Prostate gland (tissue), 2 donors: ENCODE data around the gene SPI1. TPM values are rescaled to one million over a fixed set of nuclear protein-coding genes. Genes with fewer than 3 reads are reported as not detected.

ENCODE experiments used
- DNase-seq: peaks from one replicate; pipeline ENCODE4 v3.0.0-alpha.2; 2019; ENCODE audit warnings: low spot score
- H3K27ac ChIP-seq, 2 donors: fragments of 200-600 bp; sonication (generic); 2 replicates each; pipeline ENCODE4 v1.5.1; 2017 to 2019
- H3K27me3 ChIP-seq: fragments of 200-600 bp; sonication (generic); replicated peaks from 2 replicates; pipeline ENCODE4 v1.5.1; 2019; ENCODE audit not compliant: insufficient read depth
- H3K36me3 ChIP-seq, 2 donors: fragments of 200-600 bp; sonication (generic); 1 replicate in 1 of 2; 2 replicates in 1 of 2; pipeline versions ENCODE4 v1.5.1 to v1.8.1; 2017 to 2019
- H3K4me1 ChIP-seq: fragments of 200-600 bp; sonication (generic); replicated peaks from 2 replicates; pipeline ENCODE4 v1.5.1; 2019
- H3K4me3 ChIP-seq, 2 donors: fragments of 200-600 bp; sonication (generic); 2 replicates each; pipeline ENCODE4 v1.5.1; 2017 to 2019
- H3K9me3 ChIP-seq: fragments of 200-600 bp; sonication (generic); 2 replicates; pipeline ENCODE4 v1.5.1; 2017
- POLR2A ChIP-seq: fragments of 450-650 bp; IDR thresholded peaks from one replicate; pipeline ENCODE4 v1.6.1; 2016; ENCODE audit warnings: antibody characterized with exemption, mild to moderate bottlenecking
- POLR2AphosphoS5 ChIP-seq: sonication (generic); formaldehyde crosslinking; IDR thresholded peaks from one replicate; pipeline ENCODE4 v1.6.1; 2017; ENCODE audit warnings: antibody characterized with exemption
- WGBS: methylation state at CpG from one replicate; pipeline ENCODE4 v1.1.5; 2018; 5-methylcytosine and 5-hydroxymethylcytosine counted together
- intact Hi-C: fragments of 100-400 bp; cut with DNase I; formaldehyde crosslinking; loops from one replicate; pipeline ENCODE4 v1.14.2; 2022
- total RNA-seq, 2 donors: library from RNA; depleted of rRNA; stranded (reverse); fragments of >200 nt; gene quantifications; one replicate each; pipeline ENCODE4 v1.1.0, GENCODE V29; 2016
- TF ChIP-seq, protein P1 (sequence below), 4 experiments: fragments of 200-600 bp in 2 of 4; fragments of 450-650 bp in 2 of 4; sonication (generic) in 2 of 4; IDR thresholded peaks; 1 replicate in 3 of 4; 2 replicates in 1 of 4; pipeline ENCODE4 v1.5.1; 2016 to 2019; ENCODE audit warnings: antibody characterized with exemption in 4 of 4, mild to moderate bottlenecking in 2 of 4, moderate library complexity in 2 of 4

SPI1 gene
- total RNA-seq, 2 donors from 2014 or later = 6.8 to 13.4 TPM

DNA sequence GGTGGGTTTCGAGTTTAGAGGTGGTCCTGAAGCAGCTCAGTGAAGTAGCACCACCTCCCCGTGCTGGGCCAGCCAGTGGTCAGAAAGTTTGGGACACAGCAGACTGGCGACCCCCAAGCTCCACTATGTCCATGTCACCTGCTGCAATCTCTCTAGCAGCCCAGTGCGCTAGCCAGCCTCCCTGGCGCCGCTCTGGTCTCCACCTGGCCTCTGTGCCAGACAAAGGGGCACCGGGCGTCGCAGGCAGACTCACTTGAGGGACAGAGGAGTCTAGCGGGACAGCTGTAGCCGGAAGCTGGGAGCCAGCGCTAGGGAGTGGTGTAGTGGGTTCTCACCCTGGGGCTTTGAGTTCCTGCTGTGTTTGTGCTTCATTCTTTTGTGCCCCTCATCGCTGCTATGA lies 51.3 kb downstream of the SPI1 start:
- H3K36me3 ChIP-seq = peaks cover 9 to 23% of the 10 kb centered on the region in 2 donors
- 89% methylated on average over 13 of the region's 13 CpGs for WGBS
- H3K4me1 ChIP-seq = no peaks in the 10 kb centered on the region
- H3K4me3 ChIP-seq = no peak overlapping the region
- no peaks in the 10 kb centered on the region for H3K27me3 ChIP-seq
- intact Hi-C loops = no loop called here
- TF ChIP-seq POLR2AphosphoS5 (no peak), POLR2A (no peak)
- TF ChIP-seq, protein P1, sequence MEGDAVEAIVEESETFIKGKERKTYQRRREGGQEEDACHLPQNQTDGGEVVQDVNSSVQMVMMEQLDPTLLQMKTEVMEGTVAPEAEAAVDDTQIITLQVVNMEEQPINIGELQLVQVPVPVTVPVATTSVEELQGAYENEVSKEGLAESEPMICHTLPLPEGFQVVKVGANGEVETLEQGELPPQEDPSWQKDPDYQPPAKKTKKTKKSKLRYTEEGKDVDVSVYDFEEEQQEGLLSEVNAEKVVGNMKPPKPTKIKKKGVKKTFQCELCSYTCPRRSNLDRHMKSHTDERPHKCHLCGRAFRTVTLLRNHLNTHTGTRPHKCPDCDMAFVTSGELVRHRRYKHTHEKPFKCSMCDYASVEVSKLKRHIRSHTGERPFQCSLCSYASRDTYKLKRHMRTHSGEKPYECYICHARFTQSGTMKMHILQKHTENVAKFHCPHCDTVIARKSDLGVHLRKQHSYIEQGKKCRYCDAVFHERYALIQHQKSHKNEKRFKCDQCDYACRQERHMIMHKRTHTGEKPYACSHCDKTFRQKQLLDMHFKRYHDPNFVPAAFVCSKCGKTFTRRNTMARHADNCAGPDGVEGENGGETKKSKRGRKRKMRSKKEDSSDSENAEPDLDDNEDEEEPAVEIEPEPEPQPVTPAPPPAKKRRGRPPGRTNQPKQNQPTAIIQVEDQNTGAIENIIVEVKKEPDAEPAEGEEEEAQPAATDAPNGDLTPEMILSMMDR (IDR thresholded peaks at IDR 0.05) = no peak
- DNase-seq = no peak
- H3K27ac ChIP-seq = no peak overlapping the region
- no peaks in the 10 kb centered on the region for H3K9me3 ChIP-seq

DNA sequence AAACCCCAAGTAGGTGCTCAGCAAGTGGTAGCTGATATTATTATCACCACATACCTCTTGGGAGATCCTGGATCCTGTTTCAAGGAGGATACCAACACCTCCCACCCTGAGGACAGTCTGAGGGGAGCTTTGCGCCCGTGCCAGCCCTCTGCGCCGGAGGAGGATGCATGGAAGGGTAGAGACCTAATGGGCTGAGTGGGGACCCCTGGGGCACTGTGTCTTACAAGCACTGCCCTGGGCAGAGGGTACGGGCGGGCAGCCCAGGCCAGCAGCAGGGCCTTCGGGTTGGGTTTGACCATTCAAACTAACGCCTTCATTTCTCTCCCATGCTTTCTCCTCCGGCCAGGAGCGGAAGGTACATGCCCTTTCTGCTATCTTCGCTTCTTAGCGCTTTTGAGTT lies 52.1 kb downstream of the SPI1 start:
- Histone ChIP-seq H3K36me3 (peaks cover 9 to 23% of the 10 kb centered on the region in 2 donors), H3K27me3 (no peaks in the 10 kb centered on the region), H3K4me3 (no peak overlapping the region), H3K27ac (no peak overlapping the region), H3K4me1 (no peaks in the 10 kb centered on the region), H3K9me3 (no peaks in the 10 kb centered on the region)
- DNase-seq = no peak
- WGBS = 94% methylated on average over 12 of the region's 12 CpGs
- TF ChIP-seq POLR2A (no peak), POLR2AphosphoS5 (no peak)
- TF ChIP-seq, protein P1 (IDR thresholded peaks at IDR 0.05) = no peak
- intact Hi-C loops = no loop called here

DNA sequence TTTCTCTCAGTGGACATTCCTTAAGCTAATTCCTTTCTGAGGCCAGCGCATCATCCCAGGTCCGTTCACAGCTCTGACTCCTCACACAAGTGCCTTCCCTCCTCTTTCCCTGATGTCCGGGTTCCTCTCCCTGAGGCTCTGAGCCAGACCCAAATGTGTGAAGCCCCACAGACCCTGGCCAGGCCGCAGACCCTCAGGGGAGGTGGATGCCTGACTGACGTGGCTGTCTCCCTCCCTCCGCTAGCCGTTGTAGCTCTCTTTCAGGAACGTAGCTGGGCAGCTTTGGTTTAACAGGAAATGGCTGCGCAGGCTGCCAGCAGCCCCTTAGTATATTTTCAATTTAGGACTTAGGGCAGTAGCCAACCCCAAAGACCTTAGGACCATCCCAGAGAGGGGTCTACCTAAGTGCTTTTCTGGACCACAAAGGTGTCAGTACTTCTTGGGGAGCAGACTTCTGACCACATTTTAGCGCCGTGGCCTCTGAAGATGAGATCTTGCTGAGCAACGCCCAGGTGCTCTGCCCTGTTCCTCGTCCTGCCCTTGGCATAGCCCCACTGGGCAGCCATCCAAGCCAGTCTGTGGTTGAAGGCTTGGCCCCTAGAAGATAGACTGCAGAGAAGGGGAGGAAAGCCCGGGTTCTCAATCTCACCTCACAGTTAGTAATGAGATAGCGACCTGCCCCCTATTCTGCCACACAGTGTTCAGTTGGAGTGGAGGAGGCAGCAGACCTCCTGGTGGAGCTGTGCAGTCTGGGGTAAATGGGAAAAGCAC lies 52.9 kb downstream of the SPI1 start:
- WGBS = 62% methylated on average over 15 of the region's 15 CpGs
- Histone ChIP-seq H3K27ac (no peak overlapping the region), H3K4me3 (no peak overlapping the region), H3K36me3 (peaks cover 9 to 23% of the 10 kb centered on the region in 2 donors), H3K4me1 (no peaks in the 10 kb centered on the region), H3K9me3 (no peaks in the 10 kb centered on the region), H3K27me3 (no peaks in the 10 kb centered on the region)
- no peak for DNase-seq
- TF ChIP-seq POLR2A = no peak
- TF ChIP-seq, protein P1 (IDR thresholded peaks at IDR 0.05) = no peak
- no peak for TF ChIP-seq POLR2AphosphoS5
- intact Hi-C loops = no loop called here

DNA sequence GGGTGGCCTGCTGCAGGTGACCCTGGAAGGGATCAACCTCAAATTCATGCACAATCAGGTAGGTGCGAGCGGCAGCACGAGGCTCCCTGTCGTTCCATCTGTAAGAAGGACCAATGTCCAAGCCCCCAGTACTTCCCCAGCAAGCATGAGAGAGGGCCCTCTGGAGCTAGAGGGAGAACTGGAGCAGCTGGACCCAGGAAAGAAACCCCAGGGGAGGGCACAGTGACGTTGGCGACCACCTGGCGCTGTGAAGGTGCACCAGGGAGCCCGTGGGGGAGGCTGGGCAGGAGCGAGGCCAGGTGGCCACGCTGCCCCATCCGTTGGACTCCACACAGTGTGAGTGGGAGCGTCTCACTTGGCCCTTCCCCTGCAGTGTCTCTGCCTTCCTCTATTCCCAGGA lies 53.8 kb downstream of the SPI1 start:
- Histone ChIP-seq H3K4me1 (no peaks in the 10 kb centered on the region), H3K36me3 (peaks cover 9 to 23% of the 10 kb centered on the region in 2 donors), H3K9me3 (no peaks in the 10 kb centered on the region), H3K27ac (no peak overlapping the region), H3K27me3 (no peaks in the 10 kb centered on the region), H3K4me3 (no peak overlapping the region)
- DNase-seq = no peak
- no peak for TF ChIP-seq POLR2A
- no peak for TF ChIP-seq POLR2AphosphoS5
- TF ChIP-seq, protein P1 (IDR thresholded peaks at IDR 0.05) = no peak
- intact Hi-C loops = no loop called here
- 87% methylated on average over 12 of the region's 12 CpGs for WGBS

DNA sequence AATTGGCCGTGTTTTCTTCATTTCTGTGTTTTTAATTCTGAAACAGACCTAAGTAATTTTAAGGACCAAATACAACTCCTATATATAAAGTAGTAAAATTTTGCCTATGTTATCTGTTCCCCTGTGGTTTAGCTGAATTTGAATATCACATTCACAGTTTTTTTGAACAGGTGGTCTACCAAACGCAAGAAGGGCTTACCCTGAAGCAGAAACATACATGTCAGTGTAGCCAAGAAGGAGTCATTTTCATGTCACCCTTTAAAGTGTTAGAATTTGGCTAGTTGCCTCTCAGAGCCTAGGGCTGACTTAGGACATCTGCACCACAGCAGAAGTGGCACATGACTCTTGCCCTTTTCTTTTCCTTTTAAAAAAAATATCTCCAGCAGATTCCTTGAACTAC lies 60.2 kb downstream of the SPI1 start:
- WGBS = 91% methylated on average over 2 of the region's 2 CpGs
- intact Hi-C loops = no loop called here
- Histone ChIP-seq H3K4me1 (no peaks in the 10 kb centered on the region), H3K9me3 (no peaks in the 10 kb centered on the region), H3K27ac (no peak overlapping the region), H3K36me3 (peaks cover 2 to 11% of the 10 kb centered on the region in 2 donors), H3K27me3 (no peaks in the 10 kb centered on the region), H3K4me3 (no peak overlapping the region)
- no peak for DNase-seq
- TF ChIP-seq, protein P1 (IDR thresholded peaks at IDR 0.05) = no peak
- no peak for TF ChIP-seq POLR2AphosphoS5
- no peak for TF ChIP-seq POLR2A
